ENCODE data around the gene CNTNAP2.

Gene CNTNAP2

GRCh38 chr7:147774461-147774860 is 1657.9 kb downstream of the CNTNAP2 start:
- no peak overlapping the region for H2AFZ ChIP-seq (ENCODE audit: low read depth, low read length, severe bottlenecking)
- no peaks in the 10 kb centered on the region for H3K79me2 ChIP-seq (ENCODE audit: insufficient read depth, low read length)
- H3K27me3 ChIP-seq (ENCODE audit: low read length) = no peaks in the 10 kb centered on the region
- H3K4me3 ChIP-seq (ENCODE audit: insufficient read depth, low read length, poor library complexity, severe bottlenecking) = no peak overlapping the region
- H3K36me3 ChIP-seq (ENCODE audit: low read length) = no peaks in the 10 kb centered on the region
- H4K20me1 ChIP-seq (ENCODE audit: low read depth, low read length) = no peaks in the 10 kb centered on the region
- no peak overlapping the region for H3K9ac ChIP-seq (ENCODE audit: low read length)
- no peaks in the 10 kb centered on the region for H3K9me3 ChIP-seq (ENCODE audit: insufficient read depth, low read length)
- H3K27ac ChIP-seq (ENCODE audit: low read depth, low read length) = no peak overlapping the region
- H3F3A ChIP-seq (ENCODE audit: insufficient read depth) = no peaks in the 10 kb centered on the region
- TF ChIP-seq, protein P1, sequence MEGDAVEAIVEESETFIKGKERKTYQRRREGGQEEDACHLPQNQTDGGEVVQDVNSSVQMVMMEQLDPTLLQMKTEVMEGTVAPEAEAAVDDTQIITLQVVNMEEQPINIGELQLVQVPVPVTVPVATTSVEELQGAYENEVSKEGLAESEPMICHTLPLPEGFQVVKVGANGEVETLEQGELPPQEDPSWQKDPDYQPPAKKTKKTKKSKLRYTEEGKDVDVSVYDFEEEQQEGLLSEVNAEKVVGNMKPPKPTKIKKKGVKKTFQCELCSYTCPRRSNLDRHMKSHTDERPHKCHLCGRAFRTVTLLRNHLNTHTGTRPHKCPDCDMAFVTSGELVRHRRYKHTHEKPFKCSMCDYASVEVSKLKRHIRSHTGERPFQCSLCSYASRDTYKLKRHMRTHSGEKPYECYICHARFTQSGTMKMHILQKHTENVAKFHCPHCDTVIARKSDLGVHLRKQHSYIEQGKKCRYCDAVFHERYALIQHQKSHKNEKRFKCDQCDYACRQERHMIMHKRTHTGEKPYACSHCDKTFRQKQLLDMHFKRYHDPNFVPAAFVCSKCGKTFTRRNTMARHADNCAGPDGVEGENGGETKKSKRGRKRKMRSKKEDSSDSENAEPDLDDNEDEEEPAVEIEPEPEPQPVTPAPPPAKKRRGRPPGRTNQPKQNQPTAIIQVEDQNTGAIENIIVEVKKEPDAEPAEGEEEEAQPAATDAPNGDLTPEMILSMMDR (IDR thresholded peaks at IDR 0.05; ENCODE audit: insufficient read depth, low read length, poor library complexity, severe bottlenecking) = no peak
- TF ChIP-seq EZH2phosphoT487 (conservative IDR thresholded peaks at IDR 0.05; ENCODE audit: low read length) = no peak
- no peak overlapping the region for H3K4me2 ChIP-seq (ENCODE audit: low read depth, low read length, poor library complexity, severe bottlenecking)
- no peaks in the 10 kb centered on the region for H3K9me2 ChIP-seq (replicated peaks; ENCODE audit: insufficient read depth, low read length)

DNA sequence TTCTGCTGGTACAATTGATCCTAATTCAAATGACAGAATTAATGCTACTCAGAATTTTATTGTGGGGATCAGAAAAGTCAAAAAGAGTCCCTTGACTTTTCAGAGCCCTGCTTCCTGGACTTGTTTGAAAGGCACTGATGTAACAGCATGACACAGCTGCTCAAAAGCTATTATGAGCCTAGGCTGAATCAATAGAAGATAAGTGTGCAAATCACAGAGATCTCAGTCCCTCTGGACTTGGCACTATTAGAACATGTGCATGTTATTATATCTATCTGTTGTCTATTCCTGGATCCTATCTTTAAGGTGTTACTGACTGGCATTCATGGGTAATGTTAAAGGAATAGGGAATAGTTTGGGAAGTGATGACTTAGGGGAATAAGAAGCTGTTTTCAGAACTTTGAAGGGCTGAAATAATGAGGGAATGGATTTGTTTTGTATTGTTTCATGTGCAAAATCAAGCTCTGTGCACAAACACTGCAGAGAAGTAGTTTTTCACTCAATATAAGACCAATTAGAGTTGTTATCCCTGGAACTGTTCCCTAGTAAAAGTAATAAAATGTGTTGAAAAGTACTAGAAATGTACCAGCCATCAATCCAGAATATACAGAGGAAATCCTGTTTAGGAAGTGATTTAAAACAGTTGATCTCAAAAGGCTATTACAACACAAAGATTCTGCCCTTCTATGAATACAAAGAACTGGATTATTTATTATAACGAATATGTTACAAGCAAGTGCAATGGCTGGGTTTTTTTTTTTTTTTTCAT is 1659.1 kb downstream of the CNTNAP2 start:
- Histone ChIP-seq H3K4me3 (ENCODE audit: insufficient read depth, low read length, poor library complexity, severe bottlenecking) (no peak overlapping the region), H3K36me3 (ENCODE audit: low read length) (no peaks in the 10 kb centered on the region), H3K27me3 (ENCODE audit: low read length) (no peaks in the 10 kb centered on the region), H3K9me2 (replicated peaks; ENCODE audit: insufficient read depth, low read length) (no peaks in the 10 kb centered on the region), H3K4me2 (ENCODE audit: low read depth, low read length, poor library complexity, severe bottlenecking) (no peak overlapping the region), H4K20me1 (ENCODE audit: low read depth, low read length) (no peaks in the 10 kb centered on the region), H3K79me2 (ENCODE audit: insufficient read depth, low read length) (no peaks in the 10 kb centered on the region), H3K27ac (ENCODE audit: low read depth, low read length) (no peak overlapping the region), H3K9ac (ENCODE audit: low read length) (no peak overlapping the region), H3F3A (ENCODE audit: insufficient read depth) (no peaks in the 10 kb centered on the region), H3K9me3 (ENCODE audit: insufficient read depth, low read length) (no peaks in the 10 kb centered on the region), H2AFZ (ENCODE audit: low read depth, low read length, severe bottlenecking) (no peak overlapping the region)
- no peak for TF ChIP-seq EZH2phosphoT487 (conservative IDR thresholded peaks at IDR 0.05; ENCODE audit: low read length)
- TF ChIP-seq, protein P1 (IDR thresholded peaks at IDR 0.05; ENCODE audit: insufficient read depth, low read length, poor library complexity, severe bottlenecking) = no peak

DNA sequence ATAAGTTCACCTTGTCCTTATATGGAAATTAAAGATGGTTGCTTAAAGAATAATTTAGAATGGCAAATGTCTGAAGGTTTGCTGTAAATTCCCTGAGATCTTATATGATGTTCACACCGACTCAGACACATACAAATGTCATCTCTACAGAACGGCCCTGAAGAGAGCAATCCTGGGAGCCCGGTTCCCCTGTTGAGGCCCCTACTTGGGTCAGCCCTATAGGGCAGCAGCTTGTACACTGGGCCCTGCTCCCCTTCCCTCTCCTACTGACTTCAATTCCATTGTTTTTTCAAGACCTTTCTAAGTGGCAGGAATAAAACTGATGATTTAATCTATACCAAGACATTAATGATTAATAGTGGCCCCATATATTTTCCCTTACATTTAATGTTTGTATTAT is 1660.7 kb downstream of the CNTNAP2 start:
- TF ChIP-seq EZH2phosphoT487 (conservative IDR thresholded peaks at IDR 0.05; ENCODE audit: low read length) = no peak
- TF ChIP-seq, protein P1 (IDR thresholded peaks at IDR 0.05; ENCODE audit: insufficient read depth, low read length, poor library complexity, severe bottlenecking) = no peak
- no peak overlapping the region for H3K27ac ChIP-seq (ENCODE audit: low read depth, low read length)
- no peaks in the 10 kb centered on the region for H3K27me3 ChIP-seq (ENCODE audit: low read length)
- H3K9me2 ChIP-seq (replicated peaks; ENCODE audit: insufficient read depth, low read length) = no peaks in the 10 kb centered on the region
- H3K9me3 ChIP-seq (ENCODE audit: insufficient read depth, low read length) = no peaks in the 10 kb centered on the region
- no peaks in the 10 kb centered on the region for H4K20me1 ChIP-seq (ENCODE audit: low read depth, low read length)
- H3K4me3 ChIP-seq (ENCODE audit: insufficient read depth, low read length, poor library complexity, severe bottlenecking) = no peak overlapping the region
- H3K79me2 ChIP-seq (ENCODE audit: insufficient read depth, low read length) = no peaks in the 10 kb centered on the region
- H3K9ac ChIP-seq (ENCODE audit: low read length) = no peak overlapping the region
- H3F3A ChIP-seq (ENCODE audit: insufficient read depth) = no peaks in the 10 kb centered on the region
- no peak overlapping the region for H2AFZ ChIP-seq (ENCODE audit: low read depth, low read length, severe bottlenecking)
- no peaks in the 10 kb centered on the region for H3K36me3 ChIP-seq (ENCODE audit: low read length)
- no peak overlapping the region for H3K4me2 ChIP-seq (ENCODE audit: low read depth, low read length, poor library complexity, severe bottlenecking)
